HepG2 (cell line): ENCODE data around the gene HLF. TPM values are rescaled to one million over a fixed set of nuclear protein-coding genes. Genes with fewer than 3 reads are reported as not detected.

Experiments used
- BORCS8-MEF2B ChIP-seq: sonication (generic); formaldehyde crosslinking; IDR thresholded peaks from 2 replicates; pipeline ENCODE4 v1.8.0; 2022; ENCODE audit warnings: mild to moderate bottlenecking, missing genetic modification reagents
- BRCA1 ChIP-seq: sonication (generic); formaldehyde crosslinking; IDR thresholded peaks from 2 replicates; pipeline ENCODE4 v1.4.0; 2020; ENCODE audit warnings: missing genetic modification reagents
- DMTF1 ChIP-seq: sonication (generic); formaldehyde crosslinking; IDR thresholded peaks from 2 replicates; pipeline ENCODE4 v1.4.0; 2020; ENCODE audit warnings: mild to moderate bottlenecking, missing genetic modification reagents
- DNMT1 ChIP-seq: sonication (generic); formaldehyde crosslinking; IDR thresholded peaks from 2 replicates; pipeline ENCODE4 v1.5.1; 2020; ENCODE audit warnings: mild to moderate bottlenecking, missing genetic modification reagents
- ELF3 ChIP-seq: IDR thresholded peaks from 2 replicates; pipeline ENCODE4 v1.6.1; 2016; ENCODE audit warnings: missing genetic modification reagents, missing compliant biosample characterization
- FOSL1 ChIP-seq: sonication (generic); formaldehyde crosslinking; IDR thresholded peaks from 2 replicates; pipeline ENCODE4 v1.9.0; 2021; ENCODE audit warnings: missing genetic modification reagents, borderline replicate concordance
- GMEB1 ChIP-seq: sonication (generic); formaldehyde crosslinking; IDR thresholded peaks from 2 replicates; pipeline ENCODE4 v1.5.1; 2020; ENCODE audit warnings: missing genetic modification reagents, mild to moderate bottlenecking, borderline replicate concordance
- ONECUT2 ChIP-seq: sonication (generic); formaldehyde crosslinking; IDR thresholded peaks from 2 replicates; pipeline ENCODE4 v1.4.0; 2020; ENCODE audit warnings: missing genetic modification reagents
- PLRG1 ChIP-seq: fragments of 450-650 bp; conservative IDR thresholded peaks from 2 replicates; pipeline ENCODE4 v1.6.1; 2016
- RCOR2 ChIP-seq: IDR thresholded peaks from 2 replicates; pipeline ENCODE4 v1.6.1; 2016; ENCODE audit warnings: missing biosample characterization, missing genetic modification reagents
- ZBTB3 ChIP-seq: sonication (generic); formaldehyde crosslinking; IDR thresholded peaks from 2 replicates; pipeline ENCODE4 v1.4.0; 2020; ENCODE audit warnings: low read depth, mild to moderate bottlenecking, moderate library complexity, missing genetic modification reagents, borderline replicate concordance
- ZMYM4 ChIP-seq: sonication (generic); formaldehyde crosslinking; IDR thresholded peaks from 2 replicates; pipeline ENCODE4 v1.8.1; 2023; ENCODE audit warnings: mild to moderate bottlenecking, missing genetic modification reagents
- ZNF12 ChIP-seq: sonication (generic); formaldehyde crosslinking; IDR thresholded peaks from 2 replicates; pipeline ENCODE4 v1.5.0; 2020; ENCODE audit warnings: missing genetic modification reagents
- ZNF180 ChIP-seq: sonication (generic); formaldehyde crosslinking; IDR thresholded peaks from 2 replicates; pipeline ENCODE4 v1.4.0; 2020; ENCODE audit warnings: low read depth, missing genetic modification reagents, borderline replicate concordance
- ZNF260 ChIP-seq: sonication (generic); formaldehyde crosslinking; IDR thresholded peaks from 2 replicates; pipeline ENCODE4 v1.4.0; 2020; ENCODE audit warnings: missing genetic modification reagents, low read depth, mild to moderate bottlenecking, borderline replicate concordance
- ZNF543 ChIP-seq: sonication (generic); formaldehyde crosslinking; IDR thresholded peaks from 2 replicates; pipeline ENCODE4 v1.4.0; 2020; ENCODE audit warnings: mild to moderate bottlenecking, missing genetic modification reagents
- polyA plus RNA-seq, 8 experiments: library from polyadenylated mRNA; depleted of rRNA in 3 of 8; stranded (reverse) in 7 of 8; unstranded in 1 of 8; fragments of >200 nt; fragmentation: Illumina TruSeq in 4 of 8; extraction: Trizol in 4 of 8; gene quantifications; 2 replicates each; pipeline versions ENCODE4 v1.2.1 to v1.2.3, GENCODE V29; 2011 to 2016; ENCODE audit warnings: low read depth in 4 of 8, missing spikeins in 1 of 8, mixed read lengths in 1 of 8; ENCODE audit not compliant: insufficient read depth in 1 of 8
- total RNA-seq, 5 experiments: library from RNA; depleted of rRNA; stranded (reverse); fragments of >200 nt; fragmentation: Illumina TruSeq; extraction: Trizol; gene quantifications; 2 replicates each; pipeline ENCODE4 v1.2.3, GENCODE V29; 2016; ENCODE audit warnings: low read depth in 1 of 5
- TF ChIP-seq, protein P1 (sequence below): sonication (generic); formaldehyde crosslinking; IDR thresholded peaks from 2 replicates; pipeline ENCODE4 v1.4.0; 2020; ENCODE audit warnings: low read depth, missing genetic modification reagents
- TF ChIP-seq, protein P2 (sequence below): sonication (generic); IDR thresholded peaks from 2 replicates; pipeline ENCODE4 v1.6.1; 2016; ENCODE audit warnings: low read depth, borderline replicate concordance

HLF gene
- total and polyA plus RNA-seq, 2 of the 13 experiments (the other 11 are each of a cell fraction or from before 2014, with no cell fraction given): 202 to 346 TPM

DNA sequence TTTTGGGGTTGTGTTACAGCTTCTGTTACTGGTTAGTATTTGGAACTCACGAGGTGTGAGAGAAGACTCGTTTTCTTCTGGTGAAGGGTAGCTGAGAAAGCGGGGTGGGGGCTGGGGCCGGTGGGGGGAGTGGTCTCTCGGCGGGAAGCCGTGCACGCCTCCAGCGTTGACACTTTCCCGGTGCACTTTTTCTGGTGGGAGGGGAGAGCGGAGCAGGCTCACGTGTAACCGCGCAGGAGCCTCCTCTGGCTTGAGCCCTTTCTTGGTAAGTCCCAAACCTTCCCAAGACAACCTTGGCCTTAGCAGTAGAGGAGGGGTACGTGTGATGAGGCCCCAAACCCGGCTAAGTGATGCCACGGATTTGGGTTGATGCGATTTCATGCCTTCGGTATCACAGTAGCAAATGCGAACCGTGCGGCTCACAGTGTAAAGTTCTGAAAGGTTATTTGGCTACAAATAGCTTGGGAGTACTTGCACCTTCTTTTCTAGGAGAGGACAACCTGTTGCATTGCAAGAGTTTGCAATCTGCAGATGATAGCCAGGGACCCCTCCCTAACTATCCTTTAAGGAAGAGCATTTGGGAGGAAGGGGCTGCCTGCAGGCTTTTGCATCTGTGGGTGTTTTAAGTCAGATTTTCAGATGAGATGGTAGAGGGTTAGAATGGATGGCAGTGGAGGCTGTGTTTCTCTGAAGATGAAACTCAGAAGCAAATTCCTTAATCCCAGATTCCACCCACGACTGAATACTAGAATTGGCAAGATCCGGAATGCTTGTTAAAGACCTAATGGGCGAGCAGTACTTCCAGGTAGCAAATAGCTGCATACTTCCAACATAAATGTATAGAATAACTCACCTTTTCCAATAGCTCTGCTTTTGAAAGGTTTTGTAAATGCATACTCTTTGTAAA lies 1.5 kb downstream of the HLF start (continued):
- TF ChIP-seq, protein P1, sequence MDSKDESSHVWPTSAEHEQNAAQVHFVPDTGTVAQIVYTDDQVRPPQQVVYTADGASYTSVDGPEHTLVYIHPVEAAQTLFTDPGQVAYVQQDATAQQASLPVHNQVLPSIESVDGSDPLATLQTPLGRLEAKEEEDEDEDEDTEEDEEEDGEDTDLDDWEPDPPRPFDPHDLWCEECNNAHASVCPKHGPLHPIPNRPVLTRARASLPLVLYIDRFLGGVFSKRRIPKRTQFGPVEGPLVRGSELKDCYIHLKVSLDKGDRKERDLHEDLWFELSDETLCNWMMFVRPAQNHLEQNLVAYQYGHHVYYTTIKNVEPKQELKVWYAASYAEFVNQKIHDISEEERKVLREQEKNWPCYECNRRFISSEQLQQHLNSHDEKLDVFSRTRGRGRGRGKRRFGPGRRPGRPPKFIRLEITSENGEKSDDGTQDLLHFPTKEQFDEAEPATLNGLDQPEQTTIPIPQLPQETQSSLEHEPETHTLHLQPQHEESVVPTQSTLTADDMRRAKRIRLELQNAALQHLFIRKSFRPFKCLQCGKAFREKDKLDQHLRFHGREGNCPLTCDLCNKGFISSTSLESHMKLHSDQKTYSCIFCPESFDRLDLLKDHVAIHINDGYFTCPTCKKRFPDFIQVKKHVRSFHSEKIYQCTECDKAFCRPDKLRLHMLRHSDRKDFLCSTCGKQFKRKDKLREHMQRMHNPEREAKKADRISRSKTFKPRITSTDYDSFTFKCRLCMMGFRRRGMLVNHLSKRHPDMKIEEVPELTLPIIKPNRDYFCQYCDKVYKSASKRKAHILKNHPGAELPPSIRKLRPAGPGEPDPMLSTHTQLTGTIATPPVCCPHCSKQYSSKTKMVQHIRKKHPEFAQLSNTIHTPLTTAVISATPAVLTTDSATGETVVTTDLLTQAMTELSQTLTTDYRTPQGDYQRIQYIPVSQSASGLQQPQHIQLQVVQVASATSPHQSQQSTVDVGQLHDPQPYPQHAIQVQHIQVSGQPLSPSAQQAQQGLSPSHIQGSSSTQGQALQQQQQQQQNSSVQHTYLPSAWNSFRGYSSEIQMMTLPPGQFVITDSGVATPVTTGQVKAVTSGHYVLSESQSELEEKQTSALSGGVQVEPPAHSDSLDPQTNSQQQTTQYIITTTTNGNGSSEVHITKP (CRISPR knock-in tag): peak; percentile 32; the same call in 1 of the 2 replicates
- peak; percentile 23; the same call in 1 of the 2 replicates for TF ChIP-seq GMEB1 (CRISPR knock-in tag)
- TF ChIP-seq ONECUT2: no peak; the same call in 1 of the 2 replicates
- TF ChIP-seq BORCS8-MEF2B (CRISPR knock-in tag): peak; percentile 62; the same call in 1 of the 2 replicates
- TF ChIP-seq BRCA1 (CRISPR knock-in tag): no peak
- TF ChIP-seq ZBTB3 (CRISPR knock-in tag): no peak
- peak; percentile 52; the same call in 1 of the 2 replicates for TF ChIP-seq ZNF543 (CRISPR knock-in tag)
- TF ChIP-seq ZMYM4: peak; percentile 28
- TF ChIP-seq ZNF180 (CRISPR knock-in tag): no peak
- no peak for TF ChIP-seq RCOR2 (CRISPR knock-in tag)
- no peak for TF ChIP-seq DMTF1 (CRISPR knock-in tag)
- no peak for TF ChIP-seq ZNF260
- TF ChIP-seq, protein P2, sequence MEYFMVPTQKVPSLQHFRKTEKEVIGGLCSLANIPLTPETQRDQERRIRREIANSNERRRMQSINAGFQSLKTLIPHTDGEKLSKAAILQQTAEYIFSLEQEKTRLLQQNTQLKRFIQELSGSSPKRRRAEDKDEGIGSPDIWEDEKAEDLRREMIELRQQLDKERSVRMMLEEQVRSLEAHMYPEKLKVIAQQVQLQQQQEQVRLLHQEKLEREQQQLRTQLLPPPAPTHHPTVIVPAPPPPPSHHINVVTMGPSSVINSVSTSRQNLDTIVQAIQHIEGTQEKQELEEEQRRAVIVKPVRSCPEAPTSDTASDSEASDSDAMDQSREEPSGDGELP: no peak
- no peak for TF ChIP-seq FOSL1 (CRISPR knock-in tag)
- no peak for TF ChIP-seq ZNF12 (CRISPR knock-in tag)
- TF ChIP-seq ELF3 (CRISPR knock-in tag): 0 out of 2 replicates have a peak, but pooled peaks have one; percentile 18
- no peak for TF ChIP-seq PLRG1
- TF ChIP-seq DNMT1 (CRISPR knock-in tag): no peak
